DMS 273 (cell line): ENCODE data around the gene SNRNP35.
"Not testable (repeated sequence)": the region's sequence is repeated elsewhere in the genome, so short reads cannot be mapped to it uniquely, and the experiment has no call there.

Source experiments
- DNase-seq: peaks from one replicate; lab custom pipeline; 2025; ENCODE audit not compliant: unreplicated experiment; lab: John Stamatoyannopoulos, UW

SNRNP35 gene

GRCh38 chr12:123449249-123449733, 8.6 kb upstream of the SNRNP35 start:
- DNase-seq, result no peak

- no peak for DNase-seq
Measured at GRCh38 chr12:123449856-123450255, 8.1 kb upstream of the SNRNP35 start.

- DNase-seq, result no peak
Measured at GRCh38 chr12:123450636-123451035, 7.3 kb upstream of the SNRNP35 start.

- DNase-seq, result not testable (repeated sequence)
Measured at GRCh38 chr12:123452276-123452550, 5.7 kb upstream of the SNRNP35 start.

- peak; percentile 18 for DNase-seq
Measured at GRCh38 chr12:123453165-123453564, 4.8 kb upstream of the SNRNP35 start.

- DNase-seq, result not testable (repeated sequence)
Measured at GRCh38 chr12:123463174-123463573, 5.2 kb downstream of the SNRNP35 start.

- peak; percentile 61 for DNase-seq
Measured at GRCh38 chr12:123465084-123465483, 7.1 kb downstream of the SNRNP35 start.

- peak; percentile 16 for DNase-seq
Measured at GRCh38 chr12:123468786-123469185, 10.8 kb downstream of the SNRNP35 start.

- DNase-seq, result no peak
Measured at GRCh38 chr12:123469978-123470377, 12.0 kb downstream of the SNRNP35 start.

- DNase-seq, result peak; percentile 91
Measured at GRCh38 chr12:123471374-123472068, 13.6 kb downstream of the SNRNP35 start.

- DNase-seq, result no peak
Measured at GRCh38 chr12:123472438-123472849, 14.5 kb downstream of the SNRNP35 start.

GRCh38 chr12:123474485-123475245, 16.7 kb downstream of the SNRNP35 start:
- DNase-seq, result no peak

GRCh38 chr12:123475246-123475703, 17.3 kb downstream of the SNRNP35 start:
- no peak for DNase-seq

- DNase-seq, result no peak
Measured at GRCh38 chr12:123478069-123478468, 20.1 kb downstream of the SNRNP35 start.

- no peak for DNase-seq
Measured at GRCh38 chr12:123478762-123479161, 20.8 kb downstream of the SNRNP35 start.

GRCh38 chr12:123479442-123480180, 21.7 kb downstream of the SNRNP35 start:
- DNase-seq, result no peak

- not testable (repeated sequence) for DNase-seq
Measured at GRCh38 chr12:123481251-123481650, 23.3 kb downstream of the SNRNP35 start.

- no peak for DNase-seq
Measured at GRCh38 chr12:123482876-123483275, 24.9 kb downstream of the SNRNP35 start.

GRCh38 chr12:123483602-123484248, 25.8 kb downstream of the SNRNP35 start:
- no peak for DNase-seq

GRCh38 chr12:123485756-123486155, 27.8 kb downstream of the SNRNP35 start:
- no peak for DNase-seq

GRCh38 chr12:123487428-123487827, 29.5 kb downstream of the SNRNP35 start:
- DNase-seq, result no peak
